ENCODE results near the gene ATP6V1B1.

ATP6V1B1 gene

DNA sequence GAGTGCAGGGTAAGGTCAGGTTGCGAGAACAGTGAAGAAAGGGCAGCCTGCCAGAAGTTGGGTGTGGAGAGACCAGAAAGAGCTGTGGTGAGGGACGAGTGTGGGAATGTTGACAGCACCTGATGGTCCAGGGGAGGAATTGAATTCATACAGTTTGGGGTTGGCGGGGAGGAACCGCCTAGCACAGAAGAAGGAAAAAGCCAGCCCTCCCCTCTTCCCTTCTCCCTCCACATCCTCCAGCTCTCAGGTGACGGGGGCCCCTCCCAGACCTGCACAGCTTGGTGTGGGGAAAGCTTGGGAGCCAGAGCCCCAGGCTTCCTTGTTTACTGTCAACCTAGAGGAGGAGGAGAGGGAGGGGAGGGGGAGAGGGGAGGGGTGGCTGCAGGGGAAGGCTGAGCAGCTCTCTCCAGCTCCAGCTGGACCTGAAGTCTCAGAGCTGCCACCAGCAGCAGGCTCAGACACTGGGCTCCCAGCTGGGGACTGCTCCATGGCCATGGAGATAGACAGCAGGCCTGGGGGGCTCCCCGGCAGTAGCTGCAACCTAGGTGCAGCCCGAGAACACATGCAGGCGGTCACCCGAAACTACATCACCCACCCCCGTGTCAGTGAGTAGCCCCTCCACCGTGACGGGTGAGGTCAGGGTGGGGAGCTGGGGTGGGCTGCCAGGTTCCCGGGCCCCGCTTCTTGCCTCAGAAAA lies at the start of gene ATP6V1B1:
TSS of gene ATP6V1B1 (plus strand) at position 433 of the 697 bp plus-strand sequence. CDS start at position 488, 55 bp downstream.
- DNase-seq (ENCODE audit: low read depth in 2 of 2, low spot score in 1 of 2), result no peak

DNA sequence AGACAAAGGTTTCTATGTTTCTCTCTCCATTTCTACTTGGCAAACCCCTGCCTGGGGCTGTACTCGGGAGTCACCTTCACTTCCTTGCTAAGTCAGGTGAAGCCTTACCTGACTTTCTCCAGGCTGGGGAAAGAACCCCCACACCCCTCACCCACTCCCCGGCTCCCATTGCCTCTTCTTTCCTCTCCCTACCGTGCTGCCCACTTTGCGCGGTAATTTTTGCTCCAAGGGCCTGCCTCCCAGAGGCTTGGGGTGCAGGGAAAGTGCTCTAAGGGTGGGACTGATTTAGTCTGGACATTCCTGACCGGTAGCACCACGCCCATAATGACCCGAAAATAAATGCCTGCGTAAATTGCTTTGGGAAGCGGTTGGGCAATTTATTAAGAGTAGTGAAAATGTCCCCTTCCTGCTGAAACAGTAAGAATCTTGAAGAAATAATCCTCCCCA lies 49.1 kb upstream of the ATP6V1B1 start:
- DNase-seq (ENCODE audit: low read depth in 2 of 2, low spot score in 1 of 2), result no peak

DNA sequence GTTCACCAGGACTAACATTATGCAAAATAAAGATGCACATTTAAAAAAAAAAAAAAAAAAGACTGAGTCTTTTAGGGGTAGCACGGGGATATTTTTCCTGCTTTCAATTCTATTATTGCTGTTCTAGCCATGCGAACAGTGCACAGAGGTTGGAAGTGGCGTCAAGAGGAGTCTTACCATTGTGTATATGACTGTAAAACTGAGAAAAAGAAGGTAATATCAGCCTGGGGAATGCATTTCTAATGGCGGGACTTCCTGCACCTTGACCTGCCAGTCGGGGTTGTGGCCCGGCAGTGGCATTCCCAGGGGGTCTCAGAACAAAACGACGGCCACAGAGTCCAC lies 48.5 kb upstream of the ATP6V1B1 start:
- DNase-seq (ENCODE audit: low read depth in 2 of 2, low spot score in 1 of 2), result no peak

DNA sequence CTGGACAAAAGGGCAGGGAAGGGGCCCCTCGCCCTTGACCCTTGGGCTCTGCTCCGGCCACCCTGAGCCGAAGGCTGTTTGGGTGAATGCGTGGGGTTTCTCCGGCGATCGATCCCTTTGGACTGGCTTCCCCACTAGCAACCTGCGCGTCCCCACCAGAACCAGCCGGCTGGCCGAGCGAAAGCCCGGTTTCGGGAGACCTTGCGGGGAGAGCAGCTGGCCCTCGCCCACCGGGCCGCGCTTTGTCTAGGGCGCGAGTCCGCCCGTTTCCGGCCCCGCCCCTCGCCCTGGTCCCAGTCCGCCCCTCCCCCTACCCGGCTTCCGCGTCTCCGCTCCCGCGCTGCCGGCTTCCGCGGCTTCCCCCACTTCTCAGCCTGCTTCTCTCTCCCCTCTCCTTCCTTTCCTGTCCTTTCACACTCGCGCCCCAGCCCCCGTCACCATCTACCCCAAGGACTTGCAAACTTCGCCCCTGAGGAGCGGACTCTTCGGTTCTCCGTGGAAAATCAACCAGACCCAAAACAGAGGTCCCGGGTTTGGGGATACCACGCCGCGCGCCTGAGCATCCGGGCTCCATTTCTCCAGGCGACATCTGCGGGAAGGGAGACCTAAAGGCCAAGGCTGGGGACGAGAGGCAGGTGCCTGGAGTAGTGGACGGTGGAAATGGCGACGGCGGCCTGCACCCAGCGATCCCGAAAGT lies 48.0 kb upstream of the ATP6V1B1 start:
- no peak for DNase-seq (ENCODE audit: low read depth in 2 of 2, low spot score in 1 of 2)

DNA sequence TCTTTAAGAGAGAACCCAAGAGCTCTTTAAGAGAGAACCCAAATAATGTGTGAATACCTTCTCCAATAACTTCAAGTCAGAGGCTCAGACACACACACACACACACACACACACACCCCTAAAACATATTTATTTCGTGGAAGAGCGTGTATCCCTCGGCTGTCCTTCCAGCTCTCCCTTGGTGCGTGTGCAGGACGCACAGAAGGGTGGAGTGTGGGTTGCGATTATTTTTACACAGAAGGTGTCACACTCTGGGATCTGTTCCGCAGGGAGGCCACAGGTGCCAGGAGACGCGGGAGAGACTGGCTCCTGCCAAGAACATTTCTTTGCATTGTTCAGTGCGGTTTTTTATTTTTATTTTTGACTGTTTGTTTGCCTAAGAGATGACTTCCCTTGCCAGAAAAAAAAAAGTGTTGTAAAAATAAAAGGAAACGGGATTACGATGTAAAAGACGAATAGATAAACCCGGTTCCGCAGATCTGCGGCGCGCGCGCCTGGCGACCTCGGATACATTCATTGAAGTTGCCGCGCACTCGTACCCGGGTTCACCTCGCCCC lies 47.3 kb upstream of the ATP6V1B1 start:
- no peak for DNase-seq (ENCODE audit: low read depth in 2 of 2, low spot score in 1 of 2)

GRCh38 chr2:70888923-70889715 lies 46.6 kb upstream of the ATP6V1B1 start:
- DNase-seq (ENCODE audit: low read depth in 2 of 2, low spot score in 1 of 2), result no peak

DNA sequence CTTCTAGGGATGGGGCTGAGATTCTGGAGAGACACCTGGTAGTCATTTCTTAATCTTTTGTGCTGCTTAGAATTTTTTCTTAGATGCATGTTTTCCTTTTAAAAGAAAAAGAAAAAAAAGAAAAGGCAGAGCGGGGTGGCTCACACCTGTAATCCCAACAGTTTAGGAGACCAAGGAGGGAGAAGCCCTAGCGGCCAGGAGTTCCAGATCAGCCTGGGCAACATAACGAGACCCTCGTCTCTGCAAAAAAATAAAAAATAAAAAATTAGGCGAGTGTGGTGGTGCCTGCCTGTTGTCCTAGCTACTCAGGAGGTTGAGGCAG lies 46.0 kb upstream of the ATP6V1B1 start:
- no peak for DNase-seq (ENCODE audit: low read depth in 2 of 2, low spot score in 1 of 2)

- DNase-seq (ENCODE audit: low read depth in 2 of 2, low spot score in 1 of 2), result no peak
These were observed 45.1 kb upstream of the ATP6V1B1 start for GRCh38 chr2:70890469-70891065.

DNA sequence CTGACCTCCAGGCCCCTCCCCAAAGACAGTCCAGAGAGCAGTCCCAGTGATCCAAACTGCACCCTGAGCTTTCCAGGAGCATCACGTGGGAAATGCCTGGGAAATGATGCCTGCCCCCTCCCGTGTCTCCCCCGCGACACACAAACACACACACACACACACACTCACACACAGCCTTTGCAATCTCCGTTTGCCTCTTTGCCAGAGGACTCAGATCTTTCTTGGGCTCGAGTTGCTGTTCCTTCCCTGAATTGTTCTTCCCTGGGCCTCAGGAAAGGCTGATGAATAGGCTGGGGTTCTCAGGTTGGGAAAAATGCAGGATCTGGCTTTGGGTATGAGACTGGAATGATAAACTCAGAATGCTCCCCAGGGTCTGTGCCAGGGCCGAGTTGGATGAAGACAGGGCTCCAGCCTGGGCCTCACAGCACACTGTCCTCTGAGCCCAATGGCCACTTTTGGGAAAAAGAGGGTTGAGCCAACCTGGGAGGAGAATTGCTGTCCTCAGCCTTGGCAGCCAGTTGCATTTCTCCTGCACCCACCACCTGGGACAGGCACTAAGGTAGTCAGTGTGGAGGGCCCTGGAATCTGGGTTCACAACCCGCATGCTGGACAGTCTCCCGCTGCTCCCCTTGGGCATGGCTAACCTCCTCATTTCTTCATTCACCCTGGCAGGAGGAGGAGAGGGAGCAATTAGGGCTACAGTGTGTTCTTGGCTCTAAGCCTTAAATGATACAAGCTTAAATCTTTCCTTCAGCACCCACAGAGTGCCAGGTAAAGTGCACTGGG lies 43.9 kb upstream of the ATP6V1B1 start:
- DNase-seq (ENCODE audit: low read depth in 2 of 2, low spot score in 1 of 2), result no peak

DNA sequence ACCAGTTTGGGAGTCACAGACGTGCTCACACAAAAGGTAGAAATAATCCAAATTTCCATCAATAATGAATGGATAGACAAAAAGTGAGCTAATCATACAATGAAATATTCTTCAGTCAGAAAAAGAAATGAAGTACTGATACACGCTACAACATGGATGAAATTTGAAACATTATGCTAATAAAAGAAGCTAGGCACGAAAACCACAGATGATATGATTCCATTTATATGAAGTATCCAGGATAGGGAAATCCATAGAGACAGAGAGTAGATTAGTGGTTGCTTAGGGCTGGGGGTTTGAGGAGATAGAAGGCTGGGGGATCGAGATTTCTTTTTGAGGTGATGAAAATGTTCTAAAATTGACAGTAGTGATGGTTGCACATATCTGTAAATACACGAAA lies 43.0 kb upstream of the ATP6V1B1 start:
- no peak for DNase-seq (ENCODE audit: low read depth in 2 of 2, low spot score in 1 of 2)

DNA sequence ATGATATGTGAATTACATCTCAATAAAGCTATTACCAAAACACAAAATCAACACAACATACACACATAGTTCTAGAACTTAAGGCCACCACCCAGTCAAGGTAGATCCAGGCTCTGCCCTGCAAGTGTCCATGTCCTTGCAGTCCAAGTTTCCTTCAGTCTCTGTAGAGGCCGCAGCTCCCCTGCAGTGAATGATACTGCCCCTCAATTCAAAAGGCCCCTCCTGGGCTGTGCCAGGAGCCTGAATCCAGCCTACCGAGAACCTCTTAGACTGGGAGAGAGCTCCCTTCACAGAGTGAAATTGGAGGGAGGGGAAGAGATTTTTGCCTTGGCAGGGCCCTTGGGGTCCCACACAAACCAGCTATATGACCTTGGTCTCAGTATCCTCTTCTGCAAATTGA lies 42.5 kb upstream of the ATP6V1B1 start:
- DNase-seq (ENCODE audit: low read depth in 2 of 2, low spot score in 1 of 2), result no peak

DNA sequence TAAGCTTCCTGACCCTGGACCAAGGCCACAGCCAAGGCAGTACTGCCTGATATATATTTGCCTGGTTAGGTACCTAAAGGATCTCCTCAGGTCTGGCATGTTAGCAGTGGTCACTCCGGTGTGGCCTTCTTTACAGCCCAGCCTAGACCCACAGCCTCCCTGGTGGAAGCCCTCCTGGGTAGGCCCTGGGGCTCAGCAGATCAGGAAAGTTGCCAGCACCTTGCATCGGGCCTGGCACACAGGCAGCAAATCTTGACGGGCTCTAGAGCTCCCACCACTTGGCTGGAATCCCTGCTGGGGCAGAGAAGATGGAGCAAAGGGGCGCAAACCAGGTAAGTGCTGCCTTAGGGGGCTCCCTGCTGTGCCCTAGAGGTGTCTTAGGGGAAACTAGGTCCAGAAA lies 40.9 kb upstream of the ATP6V1B1 start:
- DNase-seq (ENCODE audit: low read depth in 2 of 2, low spot score in 1 of 2), result no peak

DNA sequence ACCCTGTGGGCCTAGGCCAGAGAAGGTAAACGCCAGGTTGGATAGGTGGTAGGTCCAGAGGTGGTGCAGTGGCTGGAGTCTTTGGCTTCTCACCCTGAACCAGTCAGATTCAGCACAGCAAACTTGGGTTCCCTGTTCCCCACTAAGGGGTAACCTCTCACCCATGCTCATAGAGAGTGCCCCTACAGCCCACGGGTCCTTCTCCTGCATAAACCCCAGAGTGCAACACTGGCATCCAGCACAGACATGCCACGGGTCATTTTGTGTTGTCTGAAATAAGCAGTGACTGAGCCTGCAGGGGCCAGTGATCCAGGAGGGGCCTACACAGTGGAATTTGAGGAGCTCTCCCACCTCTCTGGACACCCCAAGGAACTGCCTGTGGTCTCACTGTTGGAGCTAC lies 40.5 kb upstream of the ATP6V1B1 start:
- no peak for DNase-seq (ENCODE audit: low read depth in 2 of 2, low spot score in 1 of 2)

- DNase-seq (ENCODE audit: low read depth in 2 of 2, low spot score in 1 of 2), result no peak
These were observed 39.5 kb upstream of the ATP6V1B1 start for GRCh38 chr2:70895998-70896764.

GRCh38 chr2:70896765-70897202 lies 38.9 kb upstream of the ATP6V1B1 start:
- DNase-seq (ENCODE audit: low read depth in 2 of 2, low spot score in 1 of 2), result no peak

- no peak for DNase-seq (ENCODE audit: low read depth in 2 of 2, low spot score in 1 of 2)
These were observed 38.3 kb upstream of the ATP6V1B1 start for GRCh38 chr2:70897203-70897976.

- DNase-seq (ENCODE audit: low read depth in 2 of 2, low spot score in 1 of 2), result no peak
These were observed 37.8 kb upstream of the ATP6V1B1 start for GRCh38 chr2:70897977-70898226.

GRCh38 chr2:70898363-70899240 lies 37.1 kb upstream of the ATP6V1B1 start:
- DNase-seq (ENCODE audit: low read depth in 2 of 2, low spot score in 1 of 2), result no peak
